Motor neuron (in vitro differentiated cells): ENCODE measurements around the gene CCDC81. TPM values are rescaled to one million over a fixed set of nuclear protein-coding genes. Genes with fewer than 3 reads are reported as not detected.

Experiments
- ATAC-seq, 8 experiments: fragments of 200-7000 bp; cut with Tn5 transposase; replicated peaks in 6 of 8; 2 replicates each; pipeline ENCODE4 v1.8.0; 2021; ENCODE audit warnings: mild to moderate bottlenecking in 8 of 8, moderate library complexity in 8 of 8
- H3K27ac ChIP-seq, 2 donors: fragments of 250-450 bp; sonication (Bioruptor Pico); 2 replicates each; pipeline ENCODE4 v1.9.0; 2021; ENCODE audit warnings: antibody characterized with exemption in 2 of 2, mild to moderate bottlenecking in 2 of 2, moderate library complexity in 1 of 2
- H3K4me1 ChIP-seq, 2 donors: fragments of 250-450 bp; sonication (Bioruptor Pico); replicated peaks in 1 of 2; 2 replicates each; pipeline ENCODE4 v1.6.1; 2021; ENCODE audit warnings: antibody characterized with exemption in 2 of 2, mild to moderate bottlenecking in 2 of 2, moderate library complexity in 1 of 2
- H3K4me3 ChIP-seq, 5 donors: fragments of 250-450 bp; sonication (Bioruptor Pico); 2 replicates each; pipeline ENCODE4 v1.9.0; 2021; ENCODE audit warnings: antibody characterized with exemption in 5 of 5, mild to moderate bottlenecking in 5 of 5, moderate library complexity in 4 of 5
- WGBS, 10 experiments: fragments of 450-650 bp; shearing (Covaris generic); methylation state at CpG; one replicate each; pipeline ENCODE4 v1.0.0; 2022; 5-methylcytosine and 5-hydroxymethylcytosine counted together
- in situ Hi-C, 9 experiments: fragments of 400-800 bp; cut with MboI; loops; one replicate each; pipeline ENCODE4 v1.15.0; 2021; ENCODE audit warnings: low sequenced_read_pairs in 9 of 9, low pct_unique_long_range_greater_than_20kb in 2 of 9; ENCODE audit not compliant: unreplicated experiment in 9 of 9
- total RNA-seq, 8 experiments: library from RNA; unstranded; fragments of 300-600 nt; gene quantifications; 2 replicates each; pipeline versions ENCODE4 v1.2.3 to v1.2.4, GENCODE V29; 2022

The CCDC81 gene
- total RNA-seq, 8 experiments from 2014 or later = 0.92 to 15.6 (median 2.1) TPM

GRCh38 chr11:86460461-86461385 is 86.0 kb downstream of the CCDC81 start:
- Histone ChIP-seq H3K4me3 (no peak overlapping the region), H3K4me1 (peaks cover 12 to 14% of the 10 kb centered on the region in 2 donors), H3K27ac (no peak overlapping the region)
- in situ Hi-C loops = loop anchor here in 4 of 9 experiments (25.0 kb wide), 2 partner anchors 152 to 352 kb away; partner anchors contain the start of gene PRSS23 (in 3 of the 4)
- 33 to 100% (median 77%) methylated on average over 1 to 4 of the region's 9 CpGs; no CpG with 5 or more reads in 2 of the 10 experiments for WGBS, 10 experiments
- ATAC-seq = peak in 3 of 8 experiments; percentile 25 to 60 (median 39)

GRCh38 chr11:86461892-86462291 is 87.2 kb downstream of the CCDC81 start:
- H3K27ac ChIP-seq = no peak overlapping the region
- H3K4me1 ChIP-seq = peaks cover 6 to 11% of the 10 kb centered on the region in 2 donors
- in situ Hi-C loops = loop anchor here in 4 of 9 experiments (25.0 kb wide), 2 partner anchors 150 to 350 kb away; partner anchors contain the start of gene PRSS23 (in 3 of the 4)
- WGBS, 10 experiments = 80 to 100% (median 100%) methylated on average over 1 of the region's 1 CpG; no CpG with 5 or more reads in 1 of the 10 experiments
- ATAC-seq = no peak
- no peak overlapping the region for H3K4me3 ChIP-seq

GRCh38 chr11:86463120-86463519 is 88.4 kb downstream of the CCDC81 start:
- WGBS, 10 experiments = 83 to 100% (median 93%) methylated on average over 1 to 3 of the region's 7 CpGs; no CpG with 5 or more reads in 5 of the 10 experiments
- in situ Hi-C loops = loop anchor here in 4 of 9 experiments (25.0 kb wide), 2 partner anchors 149 to 349 kb away; partner anchors contain the start of gene PRSS23 (in 3 of the 4)
- no peak for ATAC-seq
- peaks cover 6 to 11% of the 10 kb centered on the region in 2 donors for H3K4me1 ChIP-seq
- no peak overlapping the region for H3K27ac ChIP-seq
- H3K4me3 ChIP-seq = no peak overlapping the region

- Histone ChIP-seq H3K4me3 (no peak overlapping the region), H3K4me1 (peaks cover 6 to 11% of the 10 kb centered on the region in 2 donors), H3K27ac (peak overlapping the region in 1 of 2 donors; percentile 49)
- in situ Hi-C loops = loop anchor here in 4 of 9 experiments (25.0 kb wide), 2 partner anchors 148 to 348 kb away; partner anchors contain the start of gene PRSS23 (in 3 of the 4)
- no peak for ATAC-seq
- 93 to 100% (median 98%) methylated on average over 1 to 5 of the region's 5 CpGs for WGBS, 10 experiments
Observed at GRCh38 chr11:86463955-86464354, 89.3 kb downstream of the CCDC81 start.

GRCh38 chr11:86464509-86465221 is 90.0 kb downstream of the CCDC81 start:
- 0 to 100% (median 55%) methylated on average over 1 to 5 of the region's 5 CpGs for WGBS, 10 experiments
- Histone ChIP-seq H3K27ac (peak overlapping the region in 1 of 2 donors; percentile 1), H3K4me3 (no peak overlapping the region), H3K4me1 (peaks cover 6 to 11% of the 10 kb centered on the region in 2 donors)
- in situ Hi-C loops = loop anchor here in 4 of 9 experiments (25.0 kb wide), 2 partner anchors 148 to 348 kb away; partner anchors contain the start of gene PRSS23 (in 3 of the 4)
- ATAC-seq = peak in 5 of 8 experiments; percentile 32 to 70 (median 46)

GRCh38 chr11:86468169-86468568 is 93.5 kb downstream of the CCDC81 start:
- Histone ChIP-seq H3K27ac (no peak overlapping the region), H3K4me1 (peaks cover 0 to 11% of the 10 kb centered on the region in 2 donors), H3K4me3 (no peak overlapping the region)
- no peak for ATAC-seq
- 63 to 100% (median 100%) methylated on average over 1 of the region's 1 CpG; no CpG with 5 or more reads in 3 of the 10 experiments for WGBS, 10 experiments
- in situ Hi-C loops = loop anchor here in 4 of 9 experiments (25.0 kb wide), 2 partner anchors 144 to 344 kb away; partner anchors contain the start of gene PRSS23 (in 3 of the 4)

GRCh38 chr11:86469491-86470388 is 95.1 kb downstream of the CCDC81 start:
- ATAC-seq = peak in 1 of 8 experiments; percentile 35
- H3K4me3 ChIP-seq = no peak overlapping the region
- in situ Hi-C loops = loop anchor here in 4 of 9 experiments (25.0 kb wide), 2 partner anchors 143 to 343 kb away; partner anchors contain the start of gene PRSS23 (in 3 of the 4)
- 20 to 100% (median 96%) methylated on average over 1 to 4 of the region's 5 CpGs; no CpG with 5 or more reads in 2 of the 10 experiments for WGBS, 10 experiments
- H3K27ac ChIP-seq = no peak overlapping the region
- peaks cover 0 to 4% of the 10 kb centered on the region in 2 donors for H3K4me1 ChIP-seq

Other genes with a start within 250 kb of the CCDC81 start
- gene EED, start 130.1 kb upstream of the CCDC81 start, total RNA-seq = 10 to 100 TPM; 11.1 to 36.5 (median 17.0) TPM
- 10 to 100 TPM; 39.0 to 74.1 (median 43.4) TPM for gene HIKESHI, start 72.6 kb upstream of the CCDC81 start, total RNA-seq